ENCODE measurements around the gene MAEA.
"Not testable (repeated sequence)": the region's sequence is repeated elsewhere in the genome, so short reads cannot be mapped to it uniquely, and the experiment has no call there.

The MAEA gene

DNA sequence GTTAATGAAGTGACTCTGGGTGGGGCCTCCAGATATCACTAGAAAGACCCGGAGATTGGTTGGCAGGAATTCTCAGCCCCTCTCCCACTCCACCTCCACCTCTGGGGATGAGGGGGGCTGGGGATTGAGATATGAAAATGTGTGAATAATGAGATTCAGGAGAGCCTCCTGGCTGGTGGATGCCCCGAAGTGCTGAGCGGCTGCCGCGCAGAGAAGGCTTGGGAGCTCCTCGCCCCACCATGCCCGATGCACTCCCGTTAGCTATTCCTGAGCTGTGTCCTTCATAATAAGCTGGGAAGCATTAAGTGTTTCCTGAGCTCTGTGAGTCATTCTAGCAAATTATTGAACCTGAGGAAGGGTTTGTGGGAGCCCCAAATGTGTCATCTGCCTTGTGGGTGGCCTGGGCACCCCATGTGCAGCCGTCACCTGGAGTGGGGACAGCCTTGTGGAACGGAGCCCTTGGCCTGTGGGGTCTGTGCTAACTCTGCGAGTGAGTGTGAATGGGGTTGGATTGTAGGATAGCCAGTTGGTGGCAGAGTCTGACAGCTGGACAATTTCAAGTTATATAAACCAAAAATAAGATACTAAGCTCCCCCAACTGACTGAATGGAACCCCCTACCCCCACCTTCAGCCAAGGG is 4.4 kb upstream of the MAEA start:
- Histone ChIP-seq H3K36me3 (ENCODE audit: insufficient read depth, low read length) (no peaks in the 10 kb centered on the region), H3K79me2 (ENCODE audit: control insufficient read depth, insufficient read depth, low read length, unreplicated experiment) (peaks cover 6% of the 10 kb centered on the region), H3K27ac (ENCODE audit: low read depth, low read length) (no peak overlapping the region), H3K4me1 (ENCODE audit: control insufficient read depth, insufficient read depth, low read length, unreplicated experiment) (no peaks in the 10 kb centered on the region), H3K4me3 (ENCODE audit: low read depth, low read length) (no peak overlapping the region), H2AFZ (ENCODE audit: low read length, unreplicated experiment) (no peak overlapping the region), H3K27me3 (ENCODE audit: insufficient read depth, low read length) (no peaks in the 10 kb centered on the region)

DNA sequence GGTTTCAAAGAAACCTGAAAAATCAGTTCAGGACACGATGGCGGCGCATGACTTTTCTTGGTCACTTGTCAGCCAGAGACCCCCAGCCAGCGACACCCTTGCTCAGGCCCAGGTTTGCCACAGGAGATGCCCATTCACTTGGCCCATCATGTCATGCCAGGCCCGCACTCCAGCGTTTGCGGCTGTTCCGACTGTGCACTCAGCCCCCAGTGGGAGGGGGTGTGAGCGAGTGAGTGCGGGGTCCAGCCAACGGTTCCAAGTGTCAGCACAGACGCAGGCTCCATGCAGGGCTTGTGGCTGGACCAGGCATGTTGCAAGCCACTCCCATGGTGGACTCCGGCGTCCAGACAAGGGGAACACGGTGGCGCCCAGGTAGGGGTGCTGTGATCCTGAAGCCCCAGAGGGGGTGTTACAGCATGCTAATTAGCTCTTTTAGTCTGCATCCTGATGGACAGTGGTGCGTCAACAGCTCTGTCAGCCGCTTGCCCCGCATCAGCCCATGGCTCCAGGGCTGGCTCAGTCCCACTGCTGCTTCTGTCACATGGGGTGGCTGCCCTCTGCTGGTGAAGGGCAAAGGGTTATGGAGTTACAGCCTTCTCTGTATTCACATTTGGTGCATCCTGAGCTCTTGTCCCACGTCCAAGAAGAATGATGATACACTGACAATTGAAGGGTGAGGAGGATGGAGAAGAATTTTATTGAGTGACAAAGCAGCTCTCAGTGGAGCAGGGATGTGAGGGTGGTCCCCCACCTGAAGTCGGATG is 3.7 kb upstream of the MAEA start:
- Histone ChIP-seq H3K4me1 (ENCODE audit: control insufficient read depth, insufficient read depth, low read length, unreplicated experiment) (peaks cover under 1% of the 10 kb centered on the region), H3K36me3 (ENCODE audit: insufficient read depth, low read length) (no peaks in the 10 kb centered on the region), H3K79me2 (ENCODE audit: control insufficient read depth, insufficient read depth, low read length, unreplicated experiment) (peaks cover 13% of the 10 kb centered on the region), H3K4me3 (ENCODE audit: low read depth, low read length) (no peak overlapping the region), H2AFZ (ENCODE audit: low read length, unreplicated experiment) (no peak overlapping the region), H3K27ac (ENCODE audit: low read depth, low read length) (no peak overlapping the region), H3K27me3 (ENCODE audit: insufficient read depth, low read length) (no peaks in the 10 kb centered on the region)

DNA sequence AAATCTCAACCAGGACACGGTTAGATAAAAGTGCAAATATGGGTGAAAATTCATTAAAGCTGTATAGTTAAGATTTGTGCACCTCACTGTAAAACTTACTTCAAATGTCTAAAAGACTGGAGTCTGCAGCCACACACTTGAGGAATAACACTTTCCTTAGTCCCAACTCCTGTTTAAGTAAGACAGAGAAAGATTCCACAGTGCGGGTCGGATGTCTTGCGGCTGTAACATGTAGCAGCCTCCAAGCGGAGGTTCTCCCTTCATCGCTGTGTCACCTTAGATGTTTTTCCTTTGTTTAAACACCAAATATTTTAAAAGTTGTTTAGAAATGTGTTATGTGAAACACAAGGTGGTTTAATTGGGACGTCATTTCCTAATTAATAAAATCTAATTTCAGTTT is 905 bp upstream of the MAEA start:
- H2AFZ ChIP-seq (ENCODE audit: low read length, unreplicated experiment) = peak overlapping the region; percentile 16
- peak overlapping the region; percentile 96 for H3K4me3 ChIP-seq (ENCODE audit: low read depth, low read length)
- H3K4me1 ChIP-seq (ENCODE audit: control insufficient read depth, insufficient read depth, low read length, unreplicated experiment) = peaks cover 11% of the 10 kb centered on the region
- H3K36me3 ChIP-seq (ENCODE audit: insufficient read depth, low read length) = no peaks in the 10 kb centered on the region
- H3K79me2 ChIP-seq (ENCODE audit: control insufficient read depth, insufficient read depth, low read length, unreplicated experiment) = peaks cover 39% of the 10 kb centered on the region
- H3K27me3 ChIP-seq (ENCODE audit: insufficient read depth, low read length) = no peaks in the 10 kb centered on the region
- peak overlapping the region; percentile 26; the same call in 1 of the 2 replicates for H3K27ac ChIP-seq (ENCODE audit: low read depth, low read length)

DNA sequence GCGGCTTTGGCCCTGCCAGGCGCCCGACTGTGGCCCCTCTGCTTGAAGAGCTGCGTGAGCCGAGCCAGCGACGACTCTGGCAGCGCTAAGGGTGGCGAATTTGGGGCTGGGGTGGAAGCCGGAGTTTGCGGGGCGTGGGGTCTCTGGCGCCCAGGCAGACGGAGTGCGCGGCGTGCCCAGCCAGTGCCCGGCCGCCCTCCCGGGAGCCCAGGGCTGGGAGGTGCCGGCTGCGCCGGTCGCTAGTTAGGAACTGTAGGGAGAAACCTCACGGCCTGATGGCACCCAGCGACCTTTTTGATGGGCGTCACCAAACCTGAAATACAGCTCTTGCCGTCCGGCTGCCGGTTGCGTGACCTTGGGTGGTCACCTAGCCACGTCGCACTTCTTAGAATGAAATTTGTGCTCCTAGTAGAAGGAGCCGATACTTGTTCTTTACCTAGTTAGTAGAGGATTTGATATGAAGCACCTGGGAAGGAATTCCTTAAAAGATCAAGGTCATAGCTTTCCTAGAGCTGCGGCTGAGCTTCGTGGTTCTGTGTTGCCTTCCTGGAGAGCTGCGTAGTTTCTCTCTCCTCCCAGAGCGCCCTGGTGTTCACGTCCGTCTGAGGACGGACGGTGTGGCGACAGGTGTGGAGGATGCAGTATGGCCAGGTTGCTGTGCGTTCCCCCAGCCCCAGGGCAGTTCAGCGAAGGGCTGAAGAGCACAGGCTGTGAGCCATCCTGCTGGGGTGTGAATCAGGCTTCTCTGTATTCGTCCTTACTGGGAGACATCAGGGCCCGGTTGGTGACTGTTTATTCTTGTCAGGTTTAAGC is 680 bp downstream of the MAEA start:
- Histone ChIP-seq H2AFZ (ENCODE audit: low read length, unreplicated experiment) (peak overlapping the region; percentile 90), H3K79me2 (ENCODE audit: control insufficient read depth, insufficient read depth, low read length, unreplicated experiment) (peaks cover 54% of the 10 kb centered on the region), H3K27ac (ENCODE audit: low read depth, low read length) (peak overlapping the region; percentile 41; the same call in 1 of the 2 replicates), H3K4me3 (ENCODE audit: low read depth, low read length) (peak overlapping the region; percentile 96), H3K36me3 (ENCODE audit: insufficient read depth, low read length) (no peaks in the 10 kb centered on the region), H3K27me3 (ENCODE audit: insufficient read depth, low read length) (no peaks in the 10 kb centered on the region), H3K4me1 (ENCODE audit: control insufficient read depth, insufficient read depth, low read length, unreplicated experiment) (peaks cover 24% of the 10 kb centered on the region)

DNA sequence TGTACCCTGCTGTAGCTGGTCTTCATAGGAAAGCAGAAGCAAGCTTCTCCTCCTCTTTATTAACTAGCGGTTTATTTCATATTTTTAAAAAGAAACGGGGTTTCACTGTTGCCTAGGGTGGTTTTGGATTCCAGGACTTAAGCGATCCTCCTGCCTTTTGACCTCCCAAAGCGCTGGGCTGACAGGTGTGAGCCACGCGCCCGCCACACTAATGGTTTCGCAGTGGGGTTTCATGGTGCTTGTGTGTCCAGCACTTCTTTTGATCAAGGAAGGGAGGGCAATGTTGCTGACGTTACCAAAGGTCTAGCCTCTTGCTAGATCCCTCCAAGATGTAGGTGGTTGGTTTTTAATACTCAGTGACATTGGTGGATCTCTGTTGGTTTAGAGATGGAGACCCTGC is 1.4 kb downstream of the MAEA start:
- no peak overlapping the region for H3K27ac ChIP-seq (ENCODE audit: low read depth, low read length)
- H3K4me1 ChIP-seq (ENCODE audit: control insufficient read depth, insufficient read depth, low read length, unreplicated experiment) = peaks cover 24% of the 10 kb centered on the region
- no peaks in the 10 kb centered on the region for H3K36me3 ChIP-seq (ENCODE audit: insufficient read depth, low read length)
- H3K27me3 ChIP-seq (ENCODE audit: insufficient read depth, low read length) = no peaks in the 10 kb centered on the region
- no peak overlapping the region for H2AFZ ChIP-seq (ENCODE audit: low read length, unreplicated experiment)
- peak overlapping the region; percentile 96 for H3K4me3 ChIP-seq (ENCODE audit: low read depth, low read length)
- peaks cover 55% of the 10 kb centered on the region for H3K79me2 ChIP-seq (ENCODE audit: control insufficient read depth, insufficient read depth, low read length, unreplicated experiment)

DNA sequence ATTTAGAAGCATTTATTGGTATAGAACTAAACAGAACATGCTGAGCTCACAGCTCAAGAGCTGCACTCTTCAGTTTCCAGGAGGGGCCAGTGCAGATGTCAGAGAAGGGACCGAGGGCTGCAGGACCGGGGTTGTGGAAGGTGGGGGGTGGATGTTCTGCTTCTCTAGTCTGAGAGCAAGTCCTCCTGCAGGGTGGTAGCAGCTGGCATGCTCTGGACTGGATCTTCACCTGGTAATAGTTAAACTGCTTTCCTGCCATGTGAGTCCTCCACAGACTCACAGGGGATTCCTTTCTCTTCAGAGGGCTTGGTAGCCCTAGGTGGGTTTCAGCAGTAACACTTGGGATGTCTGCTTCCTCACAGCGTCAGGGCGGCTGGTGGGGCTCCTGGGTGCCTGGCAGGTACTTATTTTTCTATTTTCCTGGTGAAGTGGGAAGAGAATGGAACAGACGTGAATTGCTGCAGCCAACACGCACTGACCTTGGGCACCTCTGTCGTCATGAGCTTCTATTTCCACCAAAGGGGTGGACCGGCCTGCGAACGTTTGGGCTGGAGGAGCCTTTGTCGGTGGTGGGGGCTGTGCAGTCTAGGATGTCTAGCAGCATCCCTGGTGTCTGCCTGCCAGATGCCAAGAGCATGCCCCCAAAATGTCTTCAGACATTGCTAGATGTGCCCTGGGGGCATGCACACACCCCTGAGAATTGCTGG is 2.5 kb downstream of the MAEA start:
- H2AFZ ChIP-seq (ENCODE audit: low read length, unreplicated experiment) = no peak overlapping the region
- no peaks in the 10 kb centered on the region for H3K36me3 ChIP-seq (ENCODE audit: insufficient read depth, low read length)
- H3K27me3 ChIP-seq (ENCODE audit: insufficient read depth, low read length) = no peaks in the 10 kb centered on the region
- H3K79me2 ChIP-seq (ENCODE audit: control insufficient read depth, insufficient read depth, low read length, unreplicated experiment) = peaks cover 65% of the 10 kb centered on the region
- no peak overlapping the region for H3K27ac ChIP-seq (ENCODE audit: low read depth, low read length)
- peak overlapping the region; percentile 96 for H3K4me3 ChIP-seq (ENCODE audit: low read depth, low read length)
- H3K4me1 ChIP-seq (ENCODE audit: control insufficient read depth, insufficient read depth, low read length, unreplicated experiment) = peaks cover 24% of the 10 kb centered on the region

DNA sequence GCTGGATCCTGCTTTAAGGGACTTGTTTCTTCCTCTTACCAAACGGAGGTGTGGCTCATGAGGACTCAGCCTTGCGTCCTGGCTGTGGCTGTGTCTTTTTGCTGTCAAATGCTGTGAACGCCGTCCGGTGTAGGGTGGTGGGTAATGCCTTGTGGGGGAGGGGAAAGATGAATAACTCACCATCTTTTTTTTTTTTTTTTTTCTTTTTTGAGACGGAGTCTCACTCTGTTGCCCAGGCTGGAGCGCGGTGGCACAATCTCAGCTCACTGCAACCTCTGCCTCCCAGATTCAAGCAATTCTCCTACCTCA is 3.0 kb downstream of the MAEA start:
- H3K4me3 ChIP-seq (ENCODE audit: low read depth, low read length); H2AFZ ChIP-seq (ENCODE audit: low read length, unreplicated experiment); H3K27ac ChIP-seq (ENCODE audit: low read depth, low read length); H3K36me3 ChIP-seq (ENCODE audit: insufficient read depth, low read length); H3K27me3 ChIP-seq (ENCODE audit: insufficient read depth, low read length): not testable (repeated sequence)
- H3K4me1 ChIP-seq (ENCODE audit: control insufficient read depth, insufficient read depth, low read length, unreplicated experiment) = peaks cover 24% of the 10 kb centered on the region
- peaks cover 70% of the 10 kb centered on the region for H3K79me2 ChIP-seq (ENCODE audit: control insufficient read depth, insufficient read depth, low read length, unreplicated experiment)

DNA sequence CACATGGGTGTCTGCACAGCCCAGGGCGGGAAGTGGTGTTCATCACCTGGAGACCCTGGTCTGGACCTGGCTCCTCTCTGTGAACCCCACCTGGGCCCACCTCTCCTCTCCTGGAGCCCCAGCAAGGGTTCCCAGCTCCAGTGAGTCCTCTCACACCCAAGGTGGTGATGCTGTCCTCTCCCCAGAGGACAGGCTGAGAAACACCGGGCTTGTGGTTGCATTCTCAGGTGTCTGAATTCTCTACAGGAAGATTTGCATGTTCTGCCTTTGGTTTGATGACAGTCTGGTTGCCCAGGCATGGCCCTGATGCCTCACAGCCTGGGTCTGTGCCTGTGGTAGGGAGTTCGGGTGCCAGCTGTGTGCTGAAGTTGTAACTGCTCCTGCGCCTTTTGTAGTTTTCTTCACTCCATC is 3.8 kb downstream of the MAEA start:
- Histone ChIP-seq H3K79me2 (ENCODE audit: control insufficient read depth, insufficient read depth, low read length, unreplicated experiment) (peaks cover 79% of the 10 kb centered on the region), H3K4me3 (ENCODE audit: low read depth, low read length) (no peak overlapping the region), H3K36me3 (ENCODE audit: insufficient read depth, low read length) (no peaks in the 10 kb centered on the region), H2AFZ (ENCODE audit: low read length, unreplicated experiment) (no peak overlapping the region), H3K27me3 (ENCODE audit: insufficient read depth, low read length) (no peaks in the 10 kb centered on the region), H3K27ac (ENCODE audit: low read depth, low read length) (no peak overlapping the region), H3K4me1 (ENCODE audit: control insufficient read depth, insufficient read depth, low read length, unreplicated experiment) (peaks cover 24% of the 10 kb centered on the region)

DNA sequence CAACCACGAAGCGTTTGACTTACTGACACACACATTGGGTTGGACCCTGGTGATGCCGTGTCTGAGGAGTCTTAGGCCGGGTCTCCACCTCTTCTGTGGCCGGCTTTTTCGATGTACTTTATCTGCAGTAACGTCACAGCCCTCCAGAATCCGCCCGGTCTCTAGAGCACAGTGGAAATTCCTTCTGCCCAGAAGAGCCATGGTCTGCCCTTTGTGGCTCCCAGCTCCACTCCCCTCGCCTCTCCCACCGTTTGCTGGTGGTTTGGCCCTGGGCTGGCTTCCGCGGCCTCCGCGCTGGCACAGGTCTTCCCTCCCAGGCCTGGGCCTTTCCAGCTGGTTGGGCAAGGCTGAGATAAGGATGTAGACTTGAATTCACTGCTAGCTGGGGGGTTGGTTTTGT is 4.3 kb downstream of the MAEA start:
- Histone ChIP-seq H3K4me1 (ENCODE audit: control insufficient read depth, insufficient read depth, low read length, unreplicated experiment) (peaks cover 24% of the 10 kb centered on the region), H3K27me3 (ENCODE audit: insufficient read depth, low read length) (no peaks in the 10 kb centered on the region), H3K79me2 (ENCODE audit: control insufficient read depth, insufficient read depth, low read length, unreplicated experiment) (peaks cover 83% of the 10 kb centered on the region), H3K36me3 (ENCODE audit: insufficient read depth, low read length) (no peaks in the 10 kb centered on the region), H3K4me3 (ENCODE audit: low read depth, low read length) (no peak overlapping the region), H2AFZ (ENCODE audit: low read length, unreplicated experiment) (no peak overlapping the region), H3K27ac (ENCODE audit: low read depth, low read length) (0 out of 2 replicates have a peak overlapping the region, but pooled peaks have one; percentile 1)

DNA sequence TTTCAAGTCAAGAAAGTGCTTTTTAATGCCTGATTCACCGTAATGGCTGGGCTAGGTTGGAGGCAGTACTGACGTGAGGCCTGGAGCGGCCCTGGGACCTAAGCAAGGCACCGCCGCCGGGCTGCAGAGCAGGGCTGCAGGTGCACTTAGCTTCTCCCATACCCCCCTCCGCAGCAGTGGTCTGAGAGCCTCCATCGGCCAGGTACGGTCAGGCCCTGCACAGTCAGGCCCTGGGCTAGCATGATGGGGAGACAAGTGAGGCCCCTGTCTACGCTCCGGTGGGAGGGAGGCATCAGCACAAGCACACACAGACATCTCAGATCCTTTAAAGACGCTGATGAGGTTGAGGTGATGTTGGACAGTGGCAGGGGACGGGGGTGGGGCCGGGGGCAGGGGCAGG is 4.7 kb downstream of the MAEA start:
- Histone ChIP-seq H3K4me1 (ENCODE audit: control insufficient read depth, insufficient read depth, low read length, unreplicated experiment) (peaks cover 24% of the 10 kb centered on the region), H3K79me2 (ENCODE audit: control insufficient read depth, insufficient read depth, low read length, unreplicated experiment) (peaks cover 87% of the 10 kb centered on the region), H2AFZ (ENCODE audit: low read length, unreplicated experiment) (no peak overlapping the region), H3K27me3 (ENCODE audit: insufficient read depth, low read length) (no peaks in the 10 kb centered on the region), H3K27ac (ENCODE audit: low read depth, low read length) (0 out of 2 replicates have a peak overlapping the region, but pooled peaks have one; percentile 1), H3K36me3 (ENCODE audit: insufficient read depth, low read length) (no peaks in the 10 kb centered on the region), H3K4me3 (ENCODE audit: low read depth, low read length) (no peak overlapping the region)

Measured in ACC112 (cell line).